ENCODE measurements around the gene ZC3H13. TPM values are rescaled to one million over a fixed set of nuclear protein-coding genes. Genes with fewer than 3 reads are reported as not detected.

ZC3H13 gene
- total RNA-seq, 1 experiment from 2014 or later = 45.0 TPM

DNA sequence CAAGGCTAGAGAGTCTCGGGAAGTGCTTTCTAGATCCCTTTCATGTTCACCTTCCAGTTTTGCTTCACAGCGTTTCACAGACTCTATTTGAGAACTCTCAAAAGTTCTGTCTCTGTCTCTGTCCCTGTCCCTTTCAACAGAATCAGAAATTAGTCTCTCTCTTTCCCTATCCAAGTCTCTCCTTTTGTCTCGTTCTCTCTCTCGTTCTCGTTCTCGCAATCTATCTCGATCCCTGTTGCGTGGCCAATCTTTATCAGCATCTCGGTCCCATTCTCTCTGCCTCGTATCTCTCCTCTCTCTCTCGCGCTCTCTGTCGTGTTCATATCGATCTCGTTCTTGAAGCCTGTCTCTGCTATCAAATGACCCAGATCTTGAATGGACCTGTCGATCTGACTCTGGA, 85.0 kb downstream of the ZC3H13 start:
- no peak overlapping the region for H3K4me3 Mint-ChIP-seq (ENCODE audit: unreplicated experiment)
- Histone ChIP-seq H3K4me3 (ENCODE audit: low read depth, low read length) (no peak overlapping the region), H3K9me3 (no peaks in the 10 kb centered on the region), H3K27me3 (replicated peaks; ENCODE audit: control insufficient read depth, insufficient read depth, low read length) (no peaks in the 10 kb centered on the region), H3K4me1 (no peaks in the 10 kb centered on the region), H3K36me3 (ENCODE audit: control insufficient read depth, insufficient read depth, low read length) (peaks cover 1% of the 10 kb centered on the region)
- no peak for DNase-seq
- H3K36me3 Mint-ChIP-seq (ENCODE audit: insufficient read depth, unreplicated experiment) = peaks cover 30% of the 10 kb centered on the region
- BruUV-seq (replicated peaks) = no TSS peak
- TF ChIP-seq, protein P1, sequence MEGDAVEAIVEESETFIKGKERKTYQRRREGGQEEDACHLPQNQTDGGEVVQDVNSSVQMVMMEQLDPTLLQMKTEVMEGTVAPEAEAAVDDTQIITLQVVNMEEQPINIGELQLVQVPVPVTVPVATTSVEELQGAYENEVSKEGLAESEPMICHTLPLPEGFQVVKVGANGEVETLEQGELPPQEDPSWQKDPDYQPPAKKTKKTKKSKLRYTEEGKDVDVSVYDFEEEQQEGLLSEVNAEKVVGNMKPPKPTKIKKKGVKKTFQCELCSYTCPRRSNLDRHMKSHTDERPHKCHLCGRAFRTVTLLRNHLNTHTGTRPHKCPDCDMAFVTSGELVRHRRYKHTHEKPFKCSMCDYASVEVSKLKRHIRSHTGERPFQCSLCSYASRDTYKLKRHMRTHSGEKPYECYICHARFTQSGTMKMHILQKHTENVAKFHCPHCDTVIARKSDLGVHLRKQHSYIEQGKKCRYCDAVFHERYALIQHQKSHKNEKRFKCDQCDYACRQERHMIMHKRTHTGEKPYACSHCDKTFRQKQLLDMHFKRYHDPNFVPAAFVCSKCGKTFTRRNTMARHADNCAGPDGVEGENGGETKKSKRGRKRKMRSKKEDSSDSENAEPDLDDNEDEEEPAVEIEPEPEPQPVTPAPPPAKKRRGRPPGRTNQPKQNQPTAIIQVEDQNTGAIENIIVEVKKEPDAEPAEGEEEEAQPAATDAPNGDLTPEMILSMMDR (IDR thresholded peaks at IDR 0.05; ENCODE audit: insufficient read depth in 1 of 2, low read depth in 1 of 2, low read length in 1 of 2, severe bottlenecking in 1 of 2, unreplicated experiment in 1 of 2) = no peak
- ChIA-PET CTCF (no interaction called here), POLR2A (no interaction called here)
- intact Hi-C loops (cut with micrococcal nuclease; ENCODE audit: unreplicated experiment) = no loop called here
- no peaks in the 10 kb centered on the region for H3K27me3 Mint-ChIP-seq (ENCODE audit: insufficient read depth, unreplicated experiment)
- no peaks in the 10 kb centered on the region for H3K9me3 Mint-ChIP-seq (ENCODE audit: unreplicated experiment)
- no peaks in the 10 kb centered on the region for H3K4me1 Mint-ChIP-seq (ENCODE audit: low read depth, unreplicated experiment)
- H3K27ac Mint-ChIP-seq (ENCODE audit: unreplicated experiment) = no peak overlapping the region

GRCh38 chr13:45966715-45967114, 85.8 kb downstream of the ZC3H13 start:
- no TSS peak for BruUV-seq (replicated peaks)
- H3K9me3 ChIP-seq = no peaks in the 10 kb centered on the region
- H3K27me3 Mint-ChIP-seq (ENCODE audit: insufficient read depth, unreplicated experiment) = no peaks in the 10 kb centered on the region
- H3K36me3 ChIP-seq (ENCODE audit: control insufficient read depth, insufficient read depth, low read length) = peaks cover 1% of the 10 kb centered on the region
- H3K27ac Mint-ChIP-seq (ENCODE audit: unreplicated experiment) = no peak overlapping the region
- CTCF ChIA-PET = no interaction called here
- H3K4me3 ChIP-seq (ENCODE audit: low read depth, low read length) = no peak overlapping the region
- no peak overlapping the region for H3K4me3 Mint-ChIP-seq (ENCODE audit: unreplicated experiment)
- intact Hi-C loops (cut with micrococcal nuclease; ENCODE audit: unreplicated experiment) = no loop called here
- no peaks in the 10 kb centered on the region for H3K4me1 Mint-ChIP-seq (ENCODE audit: low read depth, unreplicated experiment)
- H3K36me3 Mint-ChIP-seq (ENCODE audit: insufficient read depth, unreplicated experiment) = peaks cover 27% of the 10 kb centered on the region
- no peaks in the 10 kb centered on the region for H3K27me3 ChIP-seq (replicated peaks; ENCODE audit: control insufficient read depth, insufficient read depth, low read length)
- no peaks in the 10 kb centered on the region for H3K9me3 Mint-ChIP-seq (ENCODE audit: unreplicated experiment)
- POLR2A ChIA-PET = no interaction called here
- TF ChIP-seq, protein P1 (IDR thresholded peaks at IDR 0.05; ENCODE audit: insufficient read depth in 1 of 2, low read depth in 1 of 2, low read length in 1 of 2, severe bottlenecking in 1 of 2, unreplicated experiment in 1 of 2) = no peak
- DNase-seq = no peak
- H3K4me1 ChIP-seq = no peaks in the 10 kb centered on the region

DNA sequence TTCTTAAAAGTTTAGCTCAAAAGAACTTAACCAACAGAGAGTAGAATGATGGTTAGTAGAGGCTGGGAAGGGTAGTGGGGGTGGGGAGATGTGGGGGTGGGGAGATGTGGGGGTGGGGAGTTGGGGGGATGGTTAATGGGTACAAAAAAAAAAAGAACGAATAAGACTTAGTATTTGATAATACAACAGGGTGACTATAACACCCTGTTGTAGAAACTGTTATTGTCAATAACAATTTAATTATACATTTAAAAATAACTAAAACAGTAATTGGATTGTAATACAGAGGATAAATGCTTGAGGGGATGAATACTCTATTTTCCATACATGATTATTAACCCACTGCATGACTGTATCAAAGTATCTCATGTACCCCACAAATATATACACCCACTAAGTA, 91.1 kb downstream of the ZC3H13 start:
- Mint-ChIP-seq H3K4me3 (ENCODE audit: unreplicated experiment) (no peak overlapping the region), H3K9me3 (ENCODE audit: unreplicated experiment) (no peaks in the 10 kb centered on the region), H3K27ac (ENCODE audit: unreplicated experiment) (no peak overlapping the region), H3K36me3 (ENCODE audit: insufficient read depth, unreplicated experiment) (peaks cover 41% of the 10 kb centered on the region), H3K4me1 (ENCODE audit: low read depth, unreplicated experiment) (no peaks in the 10 kb centered on the region), H3K27me3 (ENCODE audit: insufficient read depth, unreplicated experiment) (no peaks in the 10 kb centered on the region)
- ChIA-PET CTCF (no interaction called here), POLR2A (no interaction called here)
- DNase-seq = no peak
- no peaks in the 10 kb centered on the region for H3K27me3 ChIP-seq (replicated peaks; ENCODE audit: control insufficient read depth, insufficient read depth, low read length)
- H3K4me3 ChIP-seq (ENCODE audit: low read depth, low read length) = no peak overlapping the region
- intact Hi-C loops (cut with micrococcal nuclease; ENCODE audit: unreplicated experiment) = no loop called here
- no peaks in the 10 kb centered on the region for H3K36me3 ChIP-seq (ENCODE audit: control insufficient read depth, insufficient read depth, low read length)
- TF ChIP-seq, protein P1 (IDR thresholded peaks at IDR 0.05; ENCODE audit: insufficient read depth in 1 of 2, low read depth in 1 of 2, low read length in 1 of 2, severe bottlenecking in 1 of 2, unreplicated experiment in 1 of 2) = no peak
- BruUV-seq (replicated peaks) = no TSS peak
- no peaks in the 10 kb centered on the region for H3K9me3 ChIP-seq
- no peaks in the 10 kb centered on the region for H3K4me1 ChIP-seq
